Natural killer cell (primary cell): ENCODE results near the gene ARL4D. TPM values are rescaled to one million over a fixed set of nuclear protein-coding genes. Genes with fewer than 3 reads are reported as not detected.

Source experiments
- ATAC-seq, 3 donors: fragments of 150-1000 bp in 2 of 3; fragments of 200-7000 bp in 1 of 3; cut with Tn5 transposase; 1 replicate in 1 of 3; 2 replicates in 2 of 3; pipeline ENCODE4 v1.10.0; 2021; ENCODE audit warnings: mild to moderate bottlenecking in 2 of 3, moderate library complexity in 2 of 3
- DNase-seq, 2 donors: peaks; one replicate each; pipeline versions ENCODE4 v3.0.0 to v3.0.0-alpha.2; 2013 to 2021; ENCODE audit warnings: mixed read lengths in 1 of 2
- H3K27ac ChIP-seq: one replicate; pipeline ENCODE4 v1.5.1; 2013; ENCODE audit warnings: mild to moderate bottlenecking, low read length
- H3K27me3 ChIP-seq: one replicate; pipeline ENCODE4 v1.6.1; 2013; ENCODE audit warnings: low read length; ENCODE audit not compliant: control insufficient read depth, insufficient read depth
- H3K36me3 ChIP-seq: one replicate; pipeline ENCODE4 v1.6.1; 2013; ENCODE audit warnings: low read length; ENCODE audit not compliant: control insufficient read depth, insufficient read depth
- H3K4me1 ChIP-seq: one replicate; pipeline ENCODE4 v1.6.1; 2013; ENCODE audit warnings: low read length; ENCODE audit not compliant: control insufficient read depth, insufficient read depth
- H3K4me3 ChIP-seq: one replicate; pipeline ENCODE4 v1.5.1; 2013; ENCODE audit warnings: low read length
- H3K9me3 ChIP-seq: one replicate; pipeline ENCODE4 v1.6.1; 2013; ENCODE audit warnings: low read length; ENCODE audit not compliant: control insufficient read depth, insufficient read depth
- H3K27ac Mint-ChIP-seq, 2 donors: one replicate each; pipeline ENCODE4 v1.8.0; 2022; ENCODE audit warnings: mild to moderate bottlenecking in 2 of 2, mixed read lengths in 2 of 2, moderate library complexity in 1 of 2
- H3K27me3 Mint-ChIP-seq, 2 donors: one replicate each; pipeline ENCODE4 v1.8.0; 2022; ENCODE audit warnings: low read depth in 2 of 2, mixed read lengths in 2 of 2
- H3K36me3 Mint-ChIP-seq: one replicate; pipeline ENCODE4 v1.8.0; 2022; ENCODE audit warnings: mixed read lengths
- H3K4me1 Mint-ChIP-seq, 2 donors: one replicate each; pipeline ENCODE4 v1.8.0; 2022; ENCODE audit warnings: mixed read lengths in 2 of 2
- H3K4me3 Mint-ChIP-seq: one replicate; pipeline ENCODE4 v1.8.0; 2022; ENCODE audit warnings: mild to moderate bottlenecking, moderate library complexity, mixed read lengths
- H3K9me3 Mint-ChIP-seq, 2 donors: one replicate each; pipeline ENCODE4 v1.8.0; 2022; ENCODE audit warnings: mixed read lengths in 2 of 2
- WGBS: methylation state at CpG from one replicate; pipeline ENCODE4 v1.1.7; 2013; ENCODE audit warnings: missing lambda C conversion rate; ENCODE audit not compliant: insufficient coverage; 5-methylcytosine and 5-hydroxymethylcytosine counted together
- intact Hi-C: fragments of 100-400 bp; cut with micrococcal nuclease; formaldehyde crosslinking; loops from one replicate; pipeline ENCODE4 v1.14.2; 2022
- total RNA-seq, 4 donors: library from RNA; stranded (reverse); fragments of 120-200 nt in 1 of 4; gene quantifications; one replicate each; pipeline versions ENCODE4 v1.2.3 to v1.2.4, GENCODE V29; 2013 to 2022
- TF ChIP-seq, protein P1 (sequence below): fragments of 200-600 bp; IDR thresholded peaks from one replicate; pipeline ENCODE4 v1.8.0; 2022; ENCODE audit warnings: antibody characterized with exemption

ARL4D gene
- total RNA-seq, 3 donors from 2014 or later (not counting 1 experiment from before 2014, with no cell fraction given), result 4.1 to 6.9 (median 5.3) TPM

DNA sequence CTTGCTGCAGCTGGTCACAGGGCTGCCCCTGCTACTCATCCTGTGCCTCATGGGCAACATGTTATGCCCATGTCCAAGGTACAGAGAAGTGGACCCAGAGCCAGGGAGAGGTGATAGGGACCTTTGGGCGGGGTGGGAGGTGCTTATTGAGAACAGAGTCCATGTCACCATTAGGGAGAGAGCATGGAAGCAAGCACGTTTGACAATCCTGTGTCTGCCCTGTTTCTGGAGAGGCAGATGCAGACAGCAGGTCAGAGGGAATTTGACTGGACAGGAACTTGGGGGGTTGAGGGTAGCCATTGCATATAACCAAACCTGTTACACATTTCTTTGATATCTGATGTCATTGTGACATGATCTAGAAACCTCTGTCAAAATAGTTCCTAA, 14.3 kb upstream of the ARL4D start:
- Mint-ChIP-seq H3K4me3 (no peak overlapping the region), H3K27ac (no peak overlapping the region), H3K27me3 (no peaks in the 10 kb centered on the region), H3K36me3 (no peaks in the 10 kb centered on the region), H3K4me1 (peaks cover 28 to 40% of the 10 kb centered on the region in 2 donors), H3K9me3 (peaks cover 2 to 4% of the 10 kb centered on the region in 2 donors)
- H3K27me3 ChIP-seq, result no peaks in the 10 kb centered on the region
- H3K27ac ChIP-seq, result no peak overlapping the region
- TF ChIP-seq, protein P1, sequence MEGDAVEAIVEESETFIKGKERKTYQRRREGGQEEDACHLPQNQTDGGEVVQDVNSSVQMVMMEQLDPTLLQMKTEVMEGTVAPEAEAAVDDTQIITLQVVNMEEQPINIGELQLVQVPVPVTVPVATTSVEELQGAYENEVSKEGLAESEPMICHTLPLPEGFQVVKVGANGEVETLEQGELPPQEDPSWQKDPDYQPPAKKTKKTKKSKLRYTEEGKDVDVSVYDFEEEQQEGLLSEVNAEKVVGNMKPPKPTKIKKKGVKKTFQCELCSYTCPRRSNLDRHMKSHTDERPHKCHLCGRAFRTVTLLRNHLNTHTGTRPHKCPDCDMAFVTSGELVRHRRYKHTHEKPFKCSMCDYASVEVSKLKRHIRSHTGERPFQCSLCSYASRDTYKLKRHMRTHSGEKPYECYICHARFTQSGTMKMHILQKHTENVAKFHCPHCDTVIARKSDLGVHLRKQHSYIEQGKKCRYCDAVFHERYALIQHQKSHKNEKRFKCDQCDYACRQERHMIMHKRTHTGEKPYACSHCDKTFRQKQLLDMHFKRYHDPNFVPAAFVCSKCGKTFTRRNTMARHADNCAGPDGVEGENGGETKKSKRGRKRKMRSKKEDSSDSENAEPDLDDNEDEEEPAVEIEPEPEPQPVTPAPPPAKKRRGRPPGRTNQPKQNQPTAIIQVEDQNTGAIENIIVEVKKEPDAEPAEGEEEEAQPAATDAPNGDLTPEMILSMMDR, result no peak
- H3K9me3 ChIP-seq, result peaks cover 11% of the 10 kb centered on the region
- H3K36me3 ChIP-seq, result no peaks in the 10 kb centered on the region
- ATAC-seq, result no peak
- peaks cover 19% of the 10 kb centered on the region for H3K4me1 ChIP-seq
- DNase-seq, result no peak
- H3K4me3 ChIP-seq, result no peak overlapping the region
- intact Hi-C loops, result no loop called here
- WGBS, result 75% methylated on average over 2 of the region's 2 CpGs

DNA sequence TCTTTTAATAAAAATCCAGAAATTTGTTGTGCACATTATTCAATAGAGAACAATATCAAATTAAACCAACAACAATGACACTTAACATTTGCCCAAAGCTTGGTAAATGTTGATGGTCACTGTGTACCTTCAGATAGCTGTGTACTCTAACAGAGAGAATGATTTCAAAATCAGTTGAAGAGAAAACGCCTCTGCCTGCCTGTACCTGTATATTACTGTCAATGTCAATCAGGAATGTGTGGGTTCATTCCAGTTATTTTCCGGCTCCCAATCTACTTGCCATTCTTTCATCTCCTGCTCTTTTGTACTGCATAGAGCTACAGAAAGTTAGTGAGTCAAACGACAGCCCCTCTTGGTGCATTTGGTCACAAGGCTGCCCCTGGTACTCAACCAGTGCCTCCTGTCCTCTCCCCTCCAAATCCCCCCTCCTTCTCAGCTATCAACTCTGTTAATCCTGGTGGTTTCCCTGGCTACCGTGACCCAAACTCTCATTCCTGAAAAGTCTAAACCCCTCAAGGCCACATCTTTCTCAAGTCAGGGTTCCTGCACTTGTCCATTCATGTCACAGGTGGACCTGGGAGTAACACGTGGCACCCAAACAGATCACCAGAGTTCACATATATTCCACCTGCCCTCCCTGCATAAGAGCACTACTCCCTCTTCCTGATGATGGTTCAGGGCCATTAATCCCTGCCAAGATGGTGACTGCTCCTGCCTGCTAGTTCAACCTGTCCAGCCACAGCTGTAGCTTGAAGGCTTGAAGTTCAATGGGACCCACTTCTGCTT, 13.6 kb upstream of the ARL4D start:
- Mint-ChIP-seq H3K36me3 (no peaks in the 10 kb centered on the region), H3K4me1 (peaks cover 35 to 47% of the 10 kb centered on the region in 2 donors), H3K27me3 (no peaks in the 10 kb centered on the region), H3K27ac (no peak overlapping the region), H3K4me3 (no peak overlapping the region), H3K9me3 (no peaks in the 10 kb centered on the region)
- ATAC-seq (no peak), DNase-seq (no peak)
- Histone ChIP-seq H3K27ac (no peak overlapping the region), H3K36me3 (no peaks in the 10 kb centered on the region), H3K4me1 (peaks cover 26% of the 10 kb centered on the region), H3K4me3 (no peak overlapping the region), H3K9me3 (peaks cover 8% of the 10 kb centered on the region), H3K27me3 (no peaks in the 10 kb centered on the region)
- WGBS, result 69% methylated on average over 5 of the region's 5 CpGs
- intact Hi-C loops, result no loop called here
- TF ChIP-seq, protein P1, result no peak

DNA sequence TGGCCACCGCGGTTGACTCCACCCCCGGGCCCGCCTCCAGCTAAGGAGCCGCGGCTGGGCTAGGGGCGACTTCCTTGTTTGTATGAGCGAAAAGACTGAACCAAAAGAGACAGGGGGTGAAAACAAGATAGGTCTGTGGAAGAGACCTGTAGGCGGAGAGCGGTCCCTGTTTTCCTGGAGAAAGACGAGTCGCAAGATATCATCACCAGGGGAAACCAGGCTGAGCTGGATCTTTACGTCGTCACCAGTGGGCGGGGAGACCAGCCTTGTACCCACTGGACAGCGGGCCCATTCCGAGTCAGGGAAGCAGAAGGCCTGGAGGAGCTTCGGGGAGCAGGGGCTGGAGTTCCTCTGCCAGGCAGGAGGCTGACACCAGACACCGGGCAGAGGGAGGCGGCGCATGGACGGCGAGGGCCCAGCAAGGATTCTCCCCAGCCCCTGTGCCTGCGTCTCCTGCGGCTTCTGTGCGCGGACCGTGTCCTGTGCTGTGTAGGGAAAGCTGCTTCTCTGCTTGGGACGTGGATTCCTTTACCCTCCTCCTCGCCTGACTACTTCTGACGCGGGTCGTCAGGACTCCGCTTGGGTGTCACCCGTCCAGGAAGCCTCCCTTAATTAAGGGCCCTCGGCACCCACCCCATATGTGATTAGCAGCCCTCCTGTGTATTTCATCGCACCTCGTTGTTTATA, 10.3 kb upstream of the ARL4D start:
- Mint-ChIP-seq H3K36me3 (no peaks in the 10 kb centered on the region), H3K4me1 (peaks cover 35 to 41% of the 10 kb centered on the region in 2 donors), H3K4me3 (peak overlapping the region; percentile 100), H3K9me3 (no peaks in the 10 kb centered on the region), H3K27me3 (no peaks in the 10 kb centered on the region), H3K27ac (peak overlapping the region; percentile 98 to 99)
- intact Hi-C loops, result loop anchor here (1.0 kb wide), 4 partner anchors 10 to 95 kb away; partner anchors contain the start of genes ARL4D and DHX8
- peak overlapping the region; percentile 99 for H3K27ac ChIP-seq
- H3K9me3 ChIP-seq, result no peaks in the 10 kb centered on the region
- H3K36me3 ChIP-seq, result no peaks in the 10 kb centered on the region
- TF ChIP-seq, protein P1, result no peak
- H3K4me1 ChIP-seq, result peaks cover 26% of the 10 kb centered on the region
- under 1% methylated on average over 38 of the region's 38 CpGs for WGBS
- ATAC-seq, result peak; percentile 70 to 85 (median 74)
- DNase-seq, result peak; percentile 94 to 95
- H3K4me3 ChIP-seq, result peak overlapping the region; percentile 88
- H3K27me3 ChIP-seq, result no peaks in the 10 kb centered on the region
